ENCODE results near the gene PHACTR2. TPM values are rescaled to one million over a fixed set of nuclear protein-coding genes. Genes with fewer than 3 reads are reported as not detected.

PHACTR2 gene
- total and polyA plus RNA-seq, 2 of the 13 experiments (the other 11 are each of a cell fraction or from before 2014, with no cell fraction given), result 11.3 to 28.2 TPM

DNA sequence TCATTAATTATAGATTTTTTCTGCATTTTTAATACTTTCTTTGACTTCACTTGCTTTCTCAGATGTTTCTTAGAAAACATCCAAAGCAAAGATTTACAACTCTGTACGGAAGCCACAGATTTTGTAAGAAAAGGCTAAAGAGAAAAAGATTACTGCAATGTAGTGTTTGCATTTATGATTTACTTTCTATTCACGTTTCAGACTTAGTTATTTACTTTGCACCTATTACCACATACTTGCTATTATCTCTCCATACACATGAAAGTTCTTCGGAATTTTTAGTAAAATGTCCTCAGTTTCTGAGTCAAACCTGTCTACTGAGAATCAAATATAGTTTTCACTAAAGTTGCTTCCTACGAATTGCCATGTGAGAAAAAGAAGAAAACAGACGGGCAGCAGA lies 22.2 kb upstream of the PHACTR2 start (continued):
- TF ChIP-seq, protein P1, sequence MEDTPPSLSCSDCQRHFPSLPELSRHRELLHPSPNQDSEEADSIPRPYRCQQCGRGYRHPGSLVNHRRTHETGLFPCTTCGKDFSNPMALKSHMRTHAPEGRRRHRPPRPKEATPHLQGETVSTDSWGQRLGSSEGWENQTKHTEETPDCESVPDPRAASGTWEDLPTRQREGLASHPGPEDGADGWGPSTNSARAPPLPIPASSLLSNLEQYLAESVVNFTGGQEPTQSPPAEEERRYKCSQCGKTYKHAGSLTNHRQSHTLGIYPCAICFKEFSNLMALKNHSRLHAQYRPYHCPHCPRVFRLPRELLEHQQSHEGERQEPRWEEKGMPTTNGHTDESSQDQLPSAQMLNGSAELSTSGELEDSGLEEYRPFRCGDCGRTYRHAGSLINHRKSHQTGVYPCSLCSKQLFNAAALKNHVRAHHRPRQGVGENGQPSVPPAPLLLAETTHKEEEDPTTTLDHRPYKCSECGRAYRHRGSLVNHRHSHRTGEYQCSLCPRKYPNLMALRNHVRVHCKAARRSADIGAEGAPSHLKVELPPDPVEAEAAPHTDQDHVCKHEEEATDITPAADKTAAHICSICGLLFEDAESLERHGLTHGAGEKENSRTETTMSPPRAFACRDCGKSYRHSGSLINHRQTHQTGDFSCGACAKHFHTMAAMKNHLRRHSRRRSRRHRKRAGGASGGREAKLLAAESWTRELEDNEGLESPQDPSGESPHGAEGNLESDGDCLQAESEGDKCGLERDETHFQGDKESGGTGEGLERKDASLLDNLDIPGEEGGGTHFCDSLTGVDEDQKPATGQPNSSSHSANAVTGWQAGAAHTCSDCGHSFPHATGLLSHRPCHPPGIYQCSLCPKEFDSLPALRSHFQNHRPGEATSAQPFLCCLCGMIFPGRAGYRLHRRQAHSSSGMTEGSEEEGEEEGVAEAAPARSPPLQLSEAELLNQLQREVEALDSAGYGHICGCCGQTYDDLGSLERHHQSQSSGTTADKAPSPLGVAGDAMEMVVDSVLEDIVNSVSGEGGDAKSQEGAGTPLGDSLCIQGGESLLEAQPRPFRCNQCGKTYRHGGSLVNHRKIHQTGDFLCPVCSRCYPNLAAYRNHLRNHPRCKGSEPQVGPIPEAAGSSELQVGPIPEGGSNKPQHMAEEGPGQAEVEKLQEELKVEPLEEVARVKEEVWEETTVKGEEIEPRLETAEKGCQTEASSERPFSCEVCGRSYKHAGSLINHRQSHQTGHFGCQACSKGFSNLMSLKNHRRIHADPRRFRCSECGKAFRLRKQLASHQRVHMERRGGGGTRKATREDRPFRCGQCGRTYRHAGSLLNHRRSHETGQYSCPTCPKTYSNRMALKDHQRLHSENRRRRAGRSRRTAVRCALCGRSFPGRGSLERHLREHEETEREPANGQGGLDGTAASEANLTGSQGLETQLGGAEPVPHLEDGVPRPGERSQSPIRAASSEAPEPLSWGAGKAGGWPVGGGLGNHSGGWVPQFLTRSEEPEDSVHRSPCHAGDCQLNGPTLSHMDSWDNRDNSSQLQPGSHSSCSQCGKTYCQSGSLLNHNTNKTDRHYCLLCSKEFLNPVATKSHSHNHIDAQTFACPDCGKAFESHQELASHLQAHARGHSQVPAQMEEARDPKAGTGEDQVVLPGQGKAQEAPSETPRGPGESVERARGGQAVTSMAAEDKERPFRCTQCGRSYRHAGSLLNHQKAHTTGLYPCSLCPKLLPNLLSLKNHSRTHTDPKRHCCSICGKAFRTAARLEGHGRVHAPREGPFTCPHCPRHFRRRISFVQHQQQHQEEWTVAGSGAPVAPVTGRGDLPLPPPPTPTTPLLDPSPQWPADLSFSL (CRISPR knock-in tag; IDR thresholded peaks at IDR 0.05), result no peak
- TF ChIP-seq, protein P2, sequence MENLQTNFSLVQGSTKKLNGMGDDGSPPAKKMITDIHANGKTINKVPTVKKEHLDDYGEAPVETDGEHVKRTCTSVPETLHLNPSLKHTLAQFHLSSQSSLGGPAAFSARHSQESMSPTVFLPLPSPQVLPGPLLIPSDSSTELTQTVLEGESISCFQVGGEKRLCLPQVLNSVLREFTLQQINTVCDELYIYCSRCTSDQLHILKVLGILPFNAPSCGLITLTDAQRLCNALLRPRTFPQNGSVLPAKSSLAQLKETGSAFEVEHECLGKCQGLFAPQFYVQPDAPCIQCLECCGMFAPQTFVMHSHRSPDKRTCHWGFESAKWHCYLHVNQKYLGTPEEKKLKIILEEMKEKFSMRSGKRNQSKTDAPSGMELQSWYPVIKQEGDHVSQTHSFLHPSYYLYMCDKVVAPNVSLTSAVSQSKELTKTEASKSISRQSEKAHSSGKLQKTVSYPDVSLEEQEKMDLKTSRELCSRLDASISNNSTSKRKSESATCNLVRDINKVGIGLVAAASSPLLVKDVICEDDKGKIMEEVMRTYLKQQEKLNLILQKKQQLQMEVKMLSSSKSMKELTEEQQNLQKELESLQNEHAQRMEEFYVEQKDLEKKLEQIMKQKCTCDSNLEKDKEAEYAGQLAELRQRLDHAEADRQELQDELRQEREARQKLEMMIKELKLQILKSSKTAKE (CRISPR knock-in tag; IDR thresholded peaks at IDR 0.05; ENCODE audit: borderline replicate concordance), result no peak
- no peak for TF ChIP-seq ZNF264 (CRISPR knock-in tag; IDR thresholded peaks at IDR 0.05)
- TF ChIP-seq, protein P3, sequence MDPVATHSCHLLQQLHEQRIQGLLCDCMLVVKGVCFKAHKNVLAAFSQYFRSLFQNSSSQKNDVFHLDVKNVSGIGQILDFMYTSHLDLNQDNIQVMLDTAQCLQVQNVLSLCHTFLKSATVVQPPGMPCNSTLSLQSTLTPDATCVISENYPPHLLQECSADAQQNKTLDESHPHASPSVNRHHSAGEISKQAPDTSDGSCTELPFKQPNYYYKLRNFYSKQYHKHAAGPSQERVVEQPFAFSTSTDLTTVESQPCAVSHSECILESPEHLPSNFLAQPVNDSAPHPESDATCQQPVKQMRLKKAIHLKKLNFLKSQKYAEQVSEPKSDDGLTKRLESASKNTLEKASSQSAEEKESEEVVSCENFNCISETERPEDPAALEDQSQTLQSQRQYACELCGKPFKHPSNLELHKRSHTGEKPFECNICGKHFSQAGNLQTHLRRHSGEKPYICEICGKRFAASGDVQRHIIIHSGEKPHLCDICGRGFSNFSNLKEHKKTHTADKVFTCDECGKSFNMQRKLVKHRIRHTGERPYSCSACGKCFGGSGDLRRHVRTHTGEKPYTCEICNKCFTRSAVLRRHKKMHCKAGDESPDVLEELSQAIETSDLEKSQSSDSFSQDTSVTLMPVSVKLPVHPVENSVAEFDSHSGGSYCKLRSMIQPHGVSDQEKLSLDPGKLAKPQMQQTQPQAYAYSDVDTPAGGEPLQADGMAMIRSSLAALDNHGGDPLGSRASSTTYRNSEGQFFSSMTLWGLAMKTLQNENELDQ (CRISPR knock-in tag; IDR thresholded peaks at IDR 0.05; ENCODE audit: borderline replicate concordance), result no peak
- TF ChIP-seq DNMT1 (CRISPR knock-in tag; IDR thresholded peaks at IDR 0.05), result no peak
- TF ChIP-seq, protein P4, sequence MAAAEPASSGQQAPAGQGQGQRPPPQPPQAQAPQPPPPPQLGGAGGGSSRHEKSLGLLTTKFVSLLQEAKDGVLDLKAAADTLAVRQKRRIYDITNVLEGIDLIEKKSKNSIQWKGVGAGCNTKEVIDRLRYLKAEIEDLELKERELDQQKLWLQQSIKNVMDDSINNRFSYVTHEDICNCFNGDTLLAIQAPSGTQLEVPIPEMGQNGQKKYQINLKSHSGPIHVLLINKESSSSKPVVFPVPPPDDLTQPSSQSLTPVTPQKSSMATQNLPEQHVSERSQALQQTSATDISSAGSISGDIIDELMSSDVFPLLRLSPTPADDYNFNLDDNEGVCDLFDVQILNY (CRISPR knock-in tag; conservative IDR thresholded peaks at IDR 0.05), result no peak
- TF ChIP-seq ZNF552 (CRISPR knock-in tag; IDR thresholded peaks at IDR 0.05; ENCODE audit: borderline replicate concordance), result no peak
- no peak for TF ChIP-seq ZNF10 (CRISPR knock-in tag; IDR thresholded peaks at IDR 0.05; ENCODE audit: borderline replicate concordance, low read depth)
- TF ChIP-seq ELF1 (CRISPR knock-in tag; IDR thresholded peaks at IDR 0.05), result no peak
- no peak for TF ChIP-seq ZNF746 (CRISPR knock-in tag; IDR thresholded peaks at IDR 0.05)
- TF ChIP-seq ZNF572 (CRISPR knock-in tag; IDR thresholded peaks at IDR 0.05), result no peak
- no peak for TF ChIP-seq ZNF124 (CRISPR knock-in tag; IDR thresholded peaks at IDR 0.05)
- TF ChIP-seq TGIF2 (CRISPR knock-in tag; IDR thresholded peaks at IDR 0.05), result no peak
- TF ChIP-seq IKZF4 (CRISPR knock-in tag; IDR thresholded peaks at IDR 0.05; ENCODE audit: borderline replicate concordance, low read depth, not compliant biosample characterization), result no peak
- TF ChIP-seq RARA (CRISPR knock-in tag; IDR thresholded peaks at IDR 0.05), result peak; percentile 33
- no peak for TF ChIP-seq SNRNP70 (IDR thresholded peaks at IDR 0.05; ENCODE audit: low read depth, low read length)
- TF ChIP-seq, protein P5, sequence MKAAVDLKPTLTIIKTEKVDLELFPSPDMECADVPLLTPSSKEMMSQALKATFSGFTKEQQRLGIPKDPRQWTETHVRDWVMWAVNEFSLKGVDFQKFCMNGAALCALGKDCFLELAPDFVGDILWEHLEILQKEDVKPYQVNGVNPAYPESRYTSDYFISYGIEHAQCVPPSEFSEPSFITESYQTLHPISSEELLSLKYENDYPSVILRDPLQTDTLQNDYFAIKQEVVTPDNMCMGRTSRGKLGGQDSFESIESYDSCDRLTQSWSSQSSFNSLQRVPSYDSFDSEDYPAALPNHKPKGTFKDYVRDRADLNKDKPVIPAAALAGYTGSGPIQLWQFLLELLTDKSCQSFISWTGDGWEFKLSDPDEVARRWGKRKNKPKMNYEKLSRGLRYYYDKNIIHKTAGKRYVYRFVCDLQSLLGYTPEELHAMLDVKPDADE (CRISPR knock-in tag; IDR thresholded peaks at IDR 0.05), result no peak
- no peak for TF ChIP-seq RAD21 (CRISPR knock-in tag; IDR thresholded peaks at IDR 0.05)

Data from HepG2 (cell line).